GM19035 (cell line): ENCODE data around the gene TRIO.
"Not testable (repeated sequence)": the region's sequence is repeated elsewhere in the genome, so short reads cannot be mapped to it uniquely, and the experiment has no call there.

Source experiments
- ATAC-seq: cut with Tn5 transposase; IDR thresholded peaks from one replicate; pipeline ENCODE4 v1.9.1; 2021; ENCODE audit not compliant: unreplicated experiment

Gene TRIO

DNA sequence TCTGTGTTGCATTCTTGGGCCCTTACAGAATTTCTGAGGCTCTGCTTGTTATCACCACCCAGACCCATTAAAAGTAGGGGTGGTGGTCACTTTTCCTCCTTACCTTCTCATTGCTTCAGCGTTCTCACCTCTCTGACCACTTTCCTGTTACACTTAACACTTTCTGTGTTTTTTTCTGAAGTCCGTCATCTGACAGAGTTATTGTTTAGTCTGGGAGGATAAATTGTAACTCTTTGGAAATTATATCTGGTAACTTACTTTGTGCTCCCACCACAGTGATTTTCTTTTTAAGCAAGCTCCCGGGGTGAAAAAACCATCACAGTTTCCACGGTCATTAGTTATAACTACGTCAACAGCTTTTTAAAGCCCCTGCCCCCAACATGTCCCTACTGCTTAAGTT lies 227.2 kb downstream of the TRIO start:
- no peak for ATAC-seq

DNA sequence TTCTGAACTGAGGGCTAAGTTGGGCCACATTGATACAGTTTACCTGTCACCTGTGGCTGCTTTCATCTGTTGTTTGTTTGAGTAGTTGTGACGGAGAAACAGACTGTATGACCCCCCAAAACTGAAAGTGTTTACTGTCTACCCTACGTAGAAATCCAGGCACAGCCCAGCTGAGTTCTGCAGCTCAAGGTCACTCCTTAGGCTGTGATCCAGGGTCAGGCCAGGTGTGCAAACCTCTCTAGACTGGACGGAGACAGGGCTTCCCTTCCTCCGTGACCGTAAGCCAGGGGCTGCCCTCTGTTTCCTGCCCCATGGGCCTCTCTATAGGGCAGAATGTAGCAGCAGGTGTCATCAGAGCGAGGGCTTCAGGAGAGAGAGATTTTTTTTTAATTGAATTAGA lies 230.5 kb downstream of the TRIO start:
- ATAC-seq, result no peak

GRCh38 chr5:14374100-14374499 lies 231.0 kb downstream of the TRIO start:
- ATAC-seq, result no peak

GRCh38 chr5:14376789-14377188 lies 233.6 kb downstream of the TRIO start:
- no peak for ATAC-seq

DNA sequence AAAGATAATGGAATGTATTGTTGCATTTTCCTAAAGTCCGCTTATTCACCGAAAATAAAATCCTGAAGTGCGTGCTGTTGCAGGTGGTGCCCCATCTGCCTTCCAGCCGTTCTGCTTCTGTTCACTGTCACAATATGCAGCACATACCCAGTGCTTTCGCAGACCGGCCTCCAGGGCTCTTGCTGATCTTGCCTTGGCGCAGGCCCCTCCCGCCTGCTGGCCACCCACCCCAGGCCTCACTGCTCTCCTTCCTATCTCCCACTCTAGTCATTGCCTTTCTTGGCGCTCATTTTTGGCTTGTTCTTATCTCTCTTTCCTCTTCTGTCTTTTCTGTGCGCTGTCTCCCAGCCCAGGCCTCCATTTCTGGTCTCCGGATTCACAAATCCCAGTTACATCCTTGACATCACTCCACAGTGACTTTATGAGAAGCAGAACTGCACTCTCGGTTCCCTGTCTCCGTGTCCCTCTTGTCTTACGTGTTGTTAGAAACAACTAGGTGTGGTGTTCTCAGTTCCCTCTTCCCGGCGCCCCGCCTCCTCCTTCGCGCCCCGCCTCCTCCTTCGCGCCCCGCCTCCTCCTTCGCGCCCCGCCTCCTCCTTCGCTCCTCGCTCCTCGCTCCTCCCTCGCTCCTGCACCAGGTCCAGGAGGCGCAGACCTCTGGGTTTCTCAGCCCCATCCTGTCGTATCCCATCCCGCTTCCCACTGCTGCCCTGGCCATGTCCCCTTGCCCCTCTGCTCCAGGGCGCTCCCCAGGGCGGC lies 236.8 kb downstream of the TRIO start:
- no peak for ATAC-seq

GRCh38 chr5:14380712-14381111 lies 237.6 kb downstream of the TRIO start:
- no peak for ATAC-seq

- ATAC-seq, result no peak
Observed at GRCh38 chr5:14382640-14383039, 239.5 kb downstream of the TRIO start.

DNA sequence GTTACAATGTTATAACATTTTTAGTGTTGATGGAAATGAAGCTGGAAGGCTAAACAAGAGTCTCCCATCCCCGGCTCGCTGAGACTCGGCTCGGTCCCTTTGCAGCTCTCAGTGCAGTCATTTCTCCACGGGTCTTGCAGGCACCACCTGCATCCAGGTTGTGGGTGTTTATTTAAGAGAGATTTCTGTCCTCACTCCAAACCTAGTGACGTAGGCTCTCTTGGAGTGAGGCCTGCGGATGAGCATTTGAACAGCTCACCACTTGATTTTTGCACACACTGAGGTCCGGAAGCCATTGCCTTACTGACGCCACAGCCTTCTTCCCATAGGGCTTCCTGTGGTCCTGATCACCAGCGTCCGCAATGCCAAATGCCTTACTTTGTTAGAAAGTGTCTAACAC lies 240.8 kb downstream of the TRIO start:
- no peak for ATAC-seq

GRCh38 chr5:14385019-14385418 lies 241.9 kb downstream of the TRIO start:
- no peak for ATAC-seq

- ATAC-seq, result no peak
Observed at GRCh38 chr5:14386884-14387624, 243.9 kb downstream of the TRIO start.

- no peak for ATAC-seq
Observed at GRCh38 chr5:14388741-14389140, 245.6 kb downstream of the TRIO start.

DNA sequence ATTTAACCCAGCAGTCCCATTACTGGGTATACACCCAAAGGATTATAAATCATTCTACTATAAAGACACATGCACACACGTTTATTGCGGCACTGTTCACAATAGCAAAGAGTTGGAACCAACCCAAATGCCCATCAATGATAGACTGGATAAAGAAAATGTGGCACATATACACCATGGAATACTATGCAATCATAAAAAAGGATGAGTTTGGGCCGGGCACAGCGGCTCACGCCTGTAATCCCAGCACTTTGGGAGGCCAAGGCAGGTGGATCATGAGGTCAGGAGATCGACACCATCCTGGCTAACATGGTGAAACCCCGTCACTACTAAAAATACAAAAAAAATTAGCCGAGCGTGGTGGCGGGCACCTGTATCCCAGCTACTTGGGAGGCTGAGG lies 249.4 kb downstream of the TRIO start:
- ATAC-seq, result not testable (repeated sequence)

- ATAC-seq, result no peak
Observed at GRCh38 chr5:14394365-14394764, 251.2 kb downstream of the TRIO start.

- no peak for ATAC-seq
Observed at GRCh38 chr5:14395411-14395810, 252.3 kb downstream of the TRIO start.

- no peak for ATAC-seq
Observed at GRCh38 chr5:14396066-14396465, 252.9 kb downstream of the TRIO start.

GRCh38 chr5:14396737-14397136 lies 253.6 kb downstream of the TRIO start:
- no peak for ATAC-seq

DNA sequence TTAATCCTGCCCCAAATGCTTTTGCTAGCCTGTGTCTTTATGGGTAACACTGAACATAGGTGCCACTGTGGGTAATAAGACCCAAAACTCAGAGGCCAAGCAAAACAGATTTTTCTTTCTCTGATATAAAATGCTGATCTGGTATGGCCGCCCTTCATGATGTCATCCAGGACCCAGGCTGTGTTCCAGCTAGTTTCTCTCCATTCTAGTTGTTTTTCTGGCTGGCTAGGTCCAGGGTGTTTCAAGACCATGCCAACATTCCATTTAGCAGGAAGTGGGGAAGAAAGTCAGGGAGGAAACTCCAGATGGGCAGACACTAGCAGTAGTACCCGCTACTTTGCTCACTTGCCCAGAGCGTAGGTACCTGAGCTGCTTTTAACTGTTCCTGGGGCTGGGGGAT lies 254.6 kb downstream of the TRIO start:
- ATAC-seq, result no peak

- ATAC-seq, result no peak
Observed at GRCh38 chr5:14399054-14399692, 256.0 kb downstream of the TRIO start.

DNA sequence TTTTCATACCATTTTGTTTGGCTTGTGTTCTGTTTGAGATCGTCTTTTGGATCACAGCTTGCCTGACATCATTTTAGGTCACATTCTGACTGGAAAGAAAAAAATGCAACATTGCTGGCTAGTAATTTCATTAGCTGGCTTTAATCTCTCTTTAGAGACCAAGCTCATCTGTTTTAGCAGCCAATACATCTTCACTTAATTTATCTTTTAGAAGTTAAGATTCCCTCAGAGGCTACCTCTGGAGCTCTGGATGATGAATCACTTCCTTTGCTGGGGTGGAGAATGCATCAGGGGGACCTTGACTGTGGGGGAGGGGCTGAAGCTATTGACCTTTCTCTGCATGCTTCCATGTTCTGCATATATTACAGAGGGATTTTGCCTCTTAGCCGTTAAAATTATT lies 256.9 kb downstream of the TRIO start:
- ATAC-seq, result no peak

GRCh38 chr5:14400611-14401010 lies 257.5 kb downstream of the TRIO start:
- no peak for ATAC-seq

- ATAC-seq, result no peak
Observed at GRCh38 chr5:14401639-14402038, 258.5 kb downstream of the TRIO start.

DNA sequence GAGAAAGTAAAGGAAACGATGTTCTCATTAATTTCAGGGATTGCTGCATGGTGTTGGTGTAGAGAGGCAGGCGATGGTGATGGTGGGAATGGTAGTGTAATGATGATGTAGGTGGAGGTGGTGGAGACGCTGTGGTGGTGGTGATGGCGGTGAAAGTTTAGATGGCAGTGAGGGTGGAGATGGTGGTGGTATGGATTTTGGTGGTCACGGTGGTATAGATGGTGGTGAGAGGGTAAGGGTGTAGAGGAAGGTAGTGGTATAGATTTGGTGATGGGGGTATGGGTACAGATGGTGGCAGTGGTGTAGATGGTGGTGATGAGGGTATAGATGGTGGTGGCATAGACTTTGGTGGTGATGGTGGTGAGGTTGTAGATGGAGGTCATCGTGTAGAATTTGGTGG lies 259.3 kb downstream of the TRIO start:
- no peak for ATAC-seq
